Measurements from ENCODE around the gene GPC5.

DNA sequence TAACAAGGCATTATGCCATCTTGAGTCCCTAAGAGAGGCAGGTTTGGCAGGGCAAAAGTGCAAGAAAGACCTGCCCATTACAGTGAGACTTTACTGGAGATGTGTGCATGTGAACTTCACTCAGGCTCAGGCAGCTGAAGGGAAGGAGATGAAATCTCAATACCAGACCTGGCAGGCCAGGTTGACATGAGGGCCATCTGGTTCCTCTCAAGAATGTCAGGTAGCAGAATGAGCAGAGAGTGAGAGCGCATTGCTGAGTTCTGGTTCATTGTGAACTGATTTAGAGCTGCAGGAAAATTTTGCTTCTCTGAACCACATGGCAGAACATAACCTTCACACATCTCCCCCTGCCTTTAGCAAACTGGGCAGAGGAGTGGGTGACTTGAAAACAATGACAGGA is 406.3 kb downstream of the GPC5 start:
- TF ChIP-seq POLR2AphosphoS5 (IDR thresholded peaks at IDR 0.05), result no peak
- no peak for TF ChIP-seq POLR2A (IDR thresholded peaks at IDR 0.05)

Measured in spleen (tissue), 3 donors.